ENCODE data around the gene GPC1.

Gene GPC1

GRCh38 chr2:240503375-240503774, 67.9 kb downstream of the GPC1 start:
- no peak overlapping the region for H3K9ac ChIP-seq (ENCODE audit: low read length)
- H3K18ac ChIP-seq (ENCODE audit: low read length), result no peak overlapping the region
- DNase-seq, result no peak
- no peak overlapping the region for H4K8ac ChIP-seq (ENCODE audit: low read depth, low read length)
- no peak overlapping the region for H4K12ac ChIP-seq (ENCODE audit: low read depth, low read length)
- no peaks in the 10 kb centered on the region for H3K27me3 ChIP-seq (ENCODE audit: insufficient read depth, low read length)
- no peaks in the 10 kb centered on the region for H3K79me1 ChIP-seq (ENCODE audit: low read length)
- H3K4me3 ChIP-seq (ENCODE audit: low read depth, low read length), result no peak overlapping the region
- H2AFZ ChIP-seq (ENCODE audit: insufficient read depth, low read length, poor library complexity), result no peak overlapping the region
- no peak overlapping the region for H3K14ac ChIP-seq (ENCODE audit: low read length)
- H3K23ac ChIP-seq (ENCODE audit: low read length), result no peak overlapping the region
- peaks cover 7% of the 10 kb centered on the region for H3K9me3 ChIP-seq (ENCODE audit: insufficient read depth, low read depth, low read length)
- WGBS (ENCODE audit: extremely low coverage, insufficient coverage, insufficient read length), result no CpG with 5 or more reads among the region's 9 CpGs
- no peak overlapping the region for H4K91ac ChIP-seq (ENCODE audit: low read depth, low read length)
- no peak overlapping the region for H2BK5ac ChIP-seq (ENCODE audit: low read depth, low read length, poor library complexity)
- H2BK12ac ChIP-seq (ENCODE audit: low read length), result no peak overlapping the region
- H3K4ac ChIP-seq (ENCODE audit: low read depth, low read length), result no peak overlapping the region
- H3K4me1 ChIP-seq (ENCODE audit: control insufficient read depth in 1 of 2, insufficient read depth in 2 of 2, low read length in 2 of 2), result no peaks in the 10 kb centered on the region
- H2AK5ac ChIP-seq (ENCODE audit: low read length), result no peak overlapping the region
- no peaks in the 10 kb centered on the region for H3K79me2 ChIP-seq (ENCODE audit: control insufficient read depth, insufficient read depth, low read length, poor library complexity)
- no peaks in the 10 kb centered on the region for H3K36me3 ChIP-seq (ENCODE audit: control insufficient read depth in 1 of 2, insufficient read depth in 2 of 2, low read length in 2 of 2)
- no peak overlapping the region for H3K4me2 ChIP-seq (ENCODE audit: low read length)
- H2BK120ac ChIP-seq (ENCODE audit: insufficient read depth, low read length, poor library complexity), result no peak overlapping the region
- H3K27ac ChIP-seq (ENCODE audit: low read depth, low read length), result no peak overlapping the region

GRCh38 chr2:240503848-240504247, 68.4 kb downstream of the GPC1 start:
- Histone ChIP-seq H3K14ac (ENCODE audit: low read length) (no peak overlapping the region), H4K12ac (ENCODE audit: low read depth, low read length) (no peak overlapping the region), H2BK120ac (ENCODE audit: insufficient read depth, low read length, poor library complexity) (no peak overlapping the region), H3K18ac (ENCODE audit: low read length) (no peak overlapping the region), H3K4me2 (ENCODE audit: low read length) (no peak overlapping the region), H2BK5ac (ENCODE audit: low read depth, low read length, poor library complexity) (no peak overlapping the region), H3K9me3 (ENCODE audit: insufficient read depth, low read depth, low read length) (peaks cover 7% of the 10 kb centered on the region), H3K4me1 (ENCODE audit: control insufficient read depth in 1 of 2, insufficient read depth in 2 of 2, low read length in 2 of 2) (no peaks in the 10 kb centered on the region), H4K91ac (ENCODE audit: low read depth, low read length) (no peak overlapping the region), H3K79me2 (ENCODE audit: control insufficient read depth, insufficient read depth, low read length, poor library complexity) (no peaks in the 10 kb centered on the region), H2AK5ac (ENCODE audit: low read length) (no peak overlapping the region), H3K27me3 (ENCODE audit: insufficient read depth, low read length) (no peaks in the 10 kb centered on the region), H3K36me3 (ENCODE audit: control insufficient read depth in 1 of 2, insufficient read depth in 2 of 2, low read length in 2 of 2) (no peaks in the 10 kb centered on the region), H3K27ac (ENCODE audit: low read depth, low read length) (no peak overlapping the region), H3K79me1 (ENCODE audit: low read length) (no peaks in the 10 kb centered on the region), H3K4ac (ENCODE audit: low read depth, low read length) (no peak overlapping the region), H3K23ac (ENCODE audit: low read length) (no peak overlapping the region), H2AFZ (ENCODE audit: insufficient read depth, low read length, poor library complexity) (no peak overlapping the region), H3K4me3 (ENCODE audit: low read depth, low read length) (no peak overlapping the region), H4K8ac (ENCODE audit: low read depth, low read length) (no peak overlapping the region), H3K9ac (ENCODE audit: low read length) (no peak overlapping the region), H2BK12ac (ENCODE audit: low read length) (no peak overlapping the region)
- no peak for DNase-seq
- no CpG with 5 or more reads among the region's 7 CpGs for WGBS (ENCODE audit: extremely low coverage, insufficient coverage, insufficient read length)

- Histone ChIP-seq H4K12ac (ENCODE audit: low read depth, low read length) (no peak overlapping the region), H2BK5ac (ENCODE audit: low read depth, low read length, poor library complexity) (no peak overlapping the region), H3K4me2 (ENCODE audit: low read length) (no peak overlapping the region), H3K4ac (ENCODE audit: low read depth, low read length) (no peak overlapping the region), H3K9ac (ENCODE audit: low read length) (no peak overlapping the region), H3K14ac (ENCODE audit: low read length) (no peak overlapping the region), H3K27me3 (ENCODE audit: insufficient read depth, low read length) (no peaks in the 10 kb centered on the region), H3K79me1 (ENCODE audit: low read length) (no peaks in the 10 kb centered on the region), H2BK120ac (ENCODE audit: insufficient read depth, low read length, poor library complexity) (no peak overlapping the region), H3K23ac (ENCODE audit: low read length) (no peak overlapping the region), H2AFZ (ENCODE audit: insufficient read depth, low read length, poor library complexity) (no peak overlapping the region), H3K36me3 (ENCODE audit: control insufficient read depth in 1 of 2, insufficient read depth in 2 of 2, low read length in 2 of 2) (no peaks in the 10 kb centered on the region), H4K8ac (ENCODE audit: low read depth, low read length) (no peak overlapping the region), H2AK5ac (ENCODE audit: low read length) (no peak overlapping the region), H3K9me3 (ENCODE audit: insufficient read depth, low read depth, low read length) (peaks cover 7% of the 10 kb centered on the region), H3K4me1 (ENCODE audit: control insufficient read depth in 1 of 2, insufficient read depth in 2 of 2, low read length in 2 of 2) (no peaks in the 10 kb centered on the region), H2BK12ac (ENCODE audit: low read length) (no peak overlapping the region), H3K27ac (ENCODE audit: low read depth, low read length) (no peak overlapping the region), H3K79me2 (ENCODE audit: control insufficient read depth, insufficient read depth, low read length, poor library complexity) (no peaks in the 10 kb centered on the region), H4K91ac (ENCODE audit: low read depth, low read length) (no peak overlapping the region), H3K18ac (ENCODE audit: low read length) (no peak overlapping the region), H3K4me3 (ENCODE audit: low read depth, low read length) (no peak overlapping the region)
- no peak for DNase-seq
- no CpG with 5 or more reads among the region's 14 CpGs for WGBS (ENCODE audit: extremely low coverage, insufficient coverage, insufficient read length)
These were observed 70.4 kb downstream of the GPC1 start for GRCh38 chr2:240505910-240506309.

GRCh38 chr2:240506406-240507059, 71.1 kb downstream of the GPC1 start:
- no peak overlapping the region for H2AK5ac ChIP-seq (ENCODE audit: low read length)
- H3K4me3 ChIP-seq (ENCODE audit: low read depth, low read length), result no peak overlapping the region
- DNase-seq, result no peak
- H3K9me3 ChIP-seq (ENCODE audit: insufficient read depth, low read depth, low read length), result peaks cover 5% of the 10 kb centered on the region
- H2AFZ ChIP-seq (ENCODE audit: insufficient read depth, low read length, poor library complexity), result no peak overlapping the region
- H4K12ac ChIP-seq (ENCODE audit: low read depth, low read length), result no peak overlapping the region
- no peak overlapping the region for H2BK120ac ChIP-seq (ENCODE audit: insufficient read depth, low read length, poor library complexity)
- WGBS (ENCODE audit: extremely low coverage, insufficient coverage, insufficient read length), result no CpG with 5 or more reads among the region's 17 CpGs
- H3K9ac ChIP-seq (ENCODE audit: low read length), result no peak overlapping the region
- H3K36me3 ChIP-seq (ENCODE audit: control insufficient read depth in 1 of 2, insufficient read depth in 2 of 2, low read length in 2 of 2), result no peaks in the 10 kb centered on the region
- H2BK5ac ChIP-seq (ENCODE audit: low read depth, low read length, poor library complexity), result no peak overlapping the region
- no peak overlapping the region for H2BK12ac ChIP-seq (ENCODE audit: low read length)
- H4K8ac ChIP-seq (ENCODE audit: low read depth, low read length), result no peak overlapping the region
- H3K27me3 ChIP-seq (ENCODE audit: insufficient read depth, low read length), result no peaks in the 10 kb centered on the region
- H3K14ac ChIP-seq (ENCODE audit: low read length), result no peak overlapping the region
- H3K18ac ChIP-seq (ENCODE audit: low read length), result no peak overlapping the region
- H3K79me1 ChIP-seq (ENCODE audit: low read length), result no peaks in the 10 kb centered on the region
- H3K4ac ChIP-seq (ENCODE audit: low read depth, low read length), result no peak overlapping the region
- no peak overlapping the region for H3K4me2 ChIP-seq (ENCODE audit: low read length)
- H3K79me2 ChIP-seq (ENCODE audit: control insufficient read depth, insufficient read depth, low read length, poor library complexity), result no peaks in the 10 kb centered on the region
- no peak overlapping the region for H3K23ac ChIP-seq (ENCODE audit: low read length)
- no peak overlapping the region for H3K27ac ChIP-seq (ENCODE audit: low read depth, low read length)
- no peak overlapping the region for H4K91ac ChIP-seq (ENCODE audit: low read depth, low read length)
- no peaks in the 10 kb centered on the region for H3K4me1 ChIP-seq (ENCODE audit: control insufficient read depth in 1 of 2, insufficient read depth in 2 of 2, low read length in 2 of 2)

All from trophoblast cell (in vitro differentiated cells and primary cell).